A549 (cell line): Measurements from ENCODE around the gene RNF215. TPM values are rescaled to one million over a fixed set of nuclear protein-coding genes. Genes with fewer than 3 reads are reported as not detected.

ENCODE experiments used
- ATAC-seq, 2 experiments: fragments of 200-7000 bp in 1 of 2; fragments of >200 bp in 1 of 2; cut with Nextera tagmentation in 1 of 2; cut with Tn5 transposase in 1 of 2; 3 replicates each; pipeline versions ENCODE4 v1.8.0 to v1.9.1; 2018 to 2020; ENCODE audit warnings: mild to moderate bottlenecking in 1 of 2, moderate library complexity in 1 of 2
- CTCF ChIA-PET: fragments of 300-600 bp; sonication (Branson Sonifier 250); formaldehyde crosslinking; extraction: SDS; loops from one replicate; lab custom pipeline; 2021; ENCODE audit warnings: antibody characterized with exemption, inconsistent platforms; lab: Yijun Ruan, JAX
- POLR2A ChIA-PET: fragments of 350-600 bp; formaldehyde crosslinking; extraction: SDS; loops from one replicate; lab custom pipeline; 2021; ENCODE audit warnings: antibody characterized with exemption, inconsistent platforms; lab: Yijun Ruan, JAX
- DNase-seq, 2 experiments: peaks; one replicate each; pipeline versions ENCODE4 v3.0.0 to v3.0.0-alpha.2; 2011 to 2016; ENCODE audit warnings: low read depth in 1 of 2, low spot score in 1 of 2
- FAIRE-seq: peaks from 2 replicates; lab custom pipeline; 2011; peaks lifted over from hg19 to GRCh38; lab: Jason Lieb, UNC
- H3K27ac ChIP-seq, 2 experiments: fragments of >200 bp; sonication (Bioruptor Twin); formaldehyde crosslinking; 3 replicates each; pipeline ENCODE4 v1.5.1; 2016 to 2017
- H3K4me1 ChIP-seq: fragments of >200 bp; sonication (Bioruptor Twin); formaldehyde crosslinking; 3 replicates; pipeline ENCODE4 v1.6.1; 2016
- H3K4me2 ChIP-seq: fragments of >200 bp; sonication (Bioruptor Twin); formaldehyde crosslinking; 3 replicates; pipeline ENCODE4 v1.6.1; 2016
- H3K4me3 ChIP-seq: fragments of >200 bp; sonication (Bioruptor Twin); formaldehyde crosslinking; 3 replicates; pipeline ENCODE4 v1.5.1; 2016
- H3K9me3 ChIP-seq: fragments of >200 bp; sonication (Bioruptor Twin); formaldehyde crosslinking; 3 replicates; pipeline ENCODE4 v1.6.1; 2016
- CHD4 ChIP-seq: fragments of 200-600 bp; sonication (generic); IDR thresholded peaks from 2 replicates; pipeline ENCODE4 v1.6.1; 2016; ENCODE audit warnings: antibody characterized with exemption, mild to moderate bottlenecking, borderline replicate concordance
- CTCF ChIP-seq: fragments of >200 bp; sonication (Bioruptor Twin); formaldehyde crosslinking; IDR thresholded peaks from 3 replicates; pipeline ENCODE4 v1.5.1; 2016
- E2F6 ChIP-seq: IDR thresholded peaks from 2 replicates; pipeline ENCODE4 v1.6.1; 2012; ENCODE audit warnings: low read depth, borderline replicate concordance
- FOXS1 ChIP-seq: fragments of 250-450 bp; sonication (Bioruptor Pico); IDR thresholded peaks from 2 replicates; pipeline ENCODE4 v1.5.0; 2020; ENCODE audit warnings: mild to moderate bottlenecking, moderate library complexity
- GATA3 ChIP-seq: IDR thresholded peaks from 2 replicates; pipeline ENCODE4 v1.6.1; 2012; ENCODE audit warnings: borderline replicate concordance
- HMGXB4 ChIP-seq: fragments of 250-450 bp; sonication (Bioruptor Pico); IDR thresholded peaks from 2 replicates; pipeline ENCODE4 v1.5.0; 2021; ENCODE audit warnings: mild to moderate bottlenecking, moderate library complexity, borderline replicate concordance
- HOXB5 ChIP-seq: fragments of 250-450 bp; sonication (Bioruptor Pico); IDR thresholded peaks from 2 replicates; pipeline ENCODE4 v1.5.0; 2020; ENCODE audit warnings: mild to moderate bottlenecking, moderate library complexity
- JUN ChIP-seq, 2 experiments: fragments of >200 bp; sonication (Bioruptor Twin); formaldehyde crosslinking; IDR thresholded peaks; 2 replicates in 1 of 2; 3 replicates in 1 of 2; pipeline ENCODE4 v1.6.1; 2016 to 2017
- KDM1A ChIP-seq: fragments of 200-600 bp; sonication (generic); IDR thresholded peaks from 2 replicates; pipeline ENCODE4 v1.6.1; 2016; ENCODE audit warnings: low read depth, mild to moderate bottlenecking
- MAFK ChIP-seq: fragments of 450-650 bp; IDR thresholded peaks from 2 replicates; pipeline ENCODE4 v1.6.1; 2014; ENCODE audit not compliant: partially characterized antibody
- MAX ChIP-seq: IDR thresholded peaks from 2 replicates; pipeline ENCODE4 v1.6.1; 2012
- MAZ ChIP-seq: fragments of 150-350 bp; IDR thresholded peaks from 2 replicates; pipeline ENCODE4 v1.6.1; 2014; ENCODE audit warnings: antibody characterized with exemption, low read depth, low read length, borderline replicate concordance
- PHF8 ChIP-seq: fragments of 200-600 bp; sonication (generic); IDR thresholded peaks from 2 replicates; pipeline ENCODE4 v1.6.1; 2016; ENCODE audit warnings: low read depth, mild to moderate bottlenecking, antibody characterized with exemption, moderate library complexity, borderline replicate concordance
- POLR2A ChIP-seq: IDR thresholded peaks from 2 replicates; pipeline ENCODE4 v1.6.1; 2012; ENCODE audit warnings: mild to moderate bottlenecking, low read length
- RAD21 ChIP-seq, 2 experiments: fragments of >200 bp in 1 of 2; sonication (Bioruptor Twin) in 1 of 2; formaldehyde crosslinking in 1 of 2; IDR thresholded peaks in 1 of 2; conservative IDR thresholded peaks in 1 of 2; 2 replicates in 1 of 2; 3 replicates in 1 of 2; pipeline ENCODE4 v1.6.1; 2012 to 2018; ENCODE audit warnings: inconsistent platforms in 1 of 2
- SMC3 ChIP-seq: fragments of >200 bp; sonication (Bioruptor Twin); formaldehyde crosslinking; IDR thresholded peaks from 3 replicates; pipeline ENCODE4 v1.6.1; 2018; ENCODE audit warnings: inconsistent platforms
- TFCP2L1 ChIP-seq: fragments of 250-450 bp; sonication (Bioruptor Pico); IDR thresholded peaks from 2 replicates; pipeline ENCODE4 v1.5.0; 2021; ENCODE audit warnings: mild to moderate bottlenecking
- ZC3H11A ChIP-seq: fragments of 450-650 bp; IDR thresholded peaks from 2 replicates; pipeline ENCODE4 v1.6.1; 2014; ENCODE audit warnings: antibody characterized with exemption, mild to moderate bottlenecking
- ZFP36 ChIP-seq: fragments of 450-650 bp; IDR thresholded peaks from 2 replicates; pipeline ENCODE4 v1.6.1; 2014; ENCODE audit warnings: borderline replicate concordance; ENCODE audit not compliant: partially characterized antibody
- WGBS: methylation state at CpG from one replicate; pipeline ENCODE4 v1.1.6; 2017; ENCODE audit errors: missing lambda C conversion rate; 5-methylcytosine and 5-hydroxymethylcytosine counted together
- polyA plus RNA-seq, 4 experiments: library from polyadenylated mRNA; depleted of rRNA in 3 of 4; stranded (reverse); fragments of >200 nt; fragmentation: RNase III in 1 of 4; extraction: RNeasy Plus Mini Kit Qiagen cat#74134 plus additional on column Dnase treatment in 1 of 4; gene quantifications; 2 replicates in 3 of 4; 3 replicates in 1 of 4; pipeline ENCODE4 v1.2.3, GENCODE V29; 2011 to 2017

RNF215 gene
- polyA plus RNA-seq, 2 of the 4 experiments (the other 2 are of a cell fraction) = 16.4 to 19.5 TPM

- Histone ChIP-seq H3K4me2 (no peak overlapping the region), H3K9me3 (no peaks in the 10 kb centered on the region), H3K4me3 (no peak overlapping the region), H3K27ac (no peak overlapping the region), H3K4me1 (peaks cover 10% of the 10 kb centered on the region)
- FAIRE-seq (no peak), ATAC-seq (no peak), DNase-seq (no peak)
- WGBS = 78% methylated on average over 1 of the region's 1 CpG
- ChIA-PET POLR2A (no interaction called here), CTCF (interaction anchor here (0.6 to 1.2 kb wide), 4 partner anchors 13 to 833 kb away, joined by 3 read pairs; no protein-coding TSS in a partner anchor)
- TF ChIP-seq GATA3 = no peak
Observed at GRCh38 chr22:30427871-30428270, 40.7 kb upstream of the RNF215 start.

GRCh38 chr22:30426388-30427353, 39.5 kb upstream of the RNF215 start:
- no peaks in the 10 kb centered on the region for H3K9me3 ChIP-seq
- H3K4me3 ChIP-seq = peak overlapping the region; percentile 68
- peak; percentile 21 to 50 for ATAC-seq
- CTCF ChIA-PET = interaction anchor here (0.7 to 3.9 kb wide), 9 partner anchors 12 to 162 kb away, joined by 3 to 17 read pairs (median 6); partner anchors contain the start of gene CASTOR1
- H3K27ac ChIP-seq = peak overlapping the region; percentile 97
- DNase-seq = peak; percentile 71 to 89
- H3K4me1 ChIP-seq = peaks cover 19% of the 10 kb centered on the region
- peak overlapping the region; percentile 90 for H3K4me2 ChIP-seq
- POLR2A ChIA-PET = interaction anchor here (0.8 kb wide), 1 partner anchor 30 kb away, joined by 3 read pairs; the partner anchor contains the start of gene SEC14L2
- 64% methylated on average over 20 of the region's 29 CpGs for WGBS
- TF ChIP-seq MAX (peak; percentile 45; the same call in 1 of the 2 replicates), RAD21 (conservative IDR thresholded peaks at IDR 0.05 in 1 of 2, IDR thresholded peaks at IDR 0.05 in 1 of 2) (peak; percentile 46 to 48), CHD4 (no peak), SMC3 (peak; percentile 48; the same call in 2 of the 3 replicates), TFCP2L1 (CRISPR knock-in tag) (peak; percentile 35; the same call in 1 of the 2 replicates), KDM1A (no peak), CTCF (peak; percentile 58), POLR2A (no peak), HMGXB4 (CRISPR knock-in tag) (no peak), ZFP36 (peak; percentile 95), JUN (IDR thresholded peaks at IDR 0.05) (no peak), FOXS1 (CRISPR knock-in tag) (no peak)
- FAIRE-seq = no peak

GRCh38 chr22:30425616-30426387, 38.6 kb upstream of the RNF215 start, which contains the start of gene MTFP1:
TSS of gene MTFP1 (plus strand) at chr22:30425768. CDS start at chr22:30425880, 112 bp downstream.
- H3K27ac ChIP-seq = peak within 1 kb of the TSS; percentile 97
- ChIA-PET CTCF (interaction anchor here (0.7 to 3.9 kb wide), 8 partner anchors 13 to 138 kb away, joined by 3 to 17 read pairs (median 6); partner anchors contain the start of gene CASTOR1), POLR2A (interaction anchor here (0.7 to 1.8 kb wide), 3 partner anchors 13 to 142 kb away, joined by 3 to 5 read pairs (median 5); partner anchors contain the start of gene SEC14L2)
- H3K4me1 ChIP-seq = peaks cover 28% of the 10 kb centered on the region
- no peak for FAIRE-seq
- peak within 1 kb of the TSS; percentile 90 for H3K4me2 ChIP-seq
- H3K9me3 ChIP-seq = no peaks in the 10 kb centered on the region
- WGBS = 2% methylated on average over 31 of the region's 61 CpGs
- ATAC-seq = peak; percentile 16 to 37; a peak in 5 of 6 replicates
- peak within 1 kb of the TSS; percentile 68 for H3K4me3 ChIP-seq
- peak; percentile 44 to 64 for DNase-seq
- no peak for TF ChIP-seq ZC3H11A
- peak; percentile 89 for TF ChIP-seq E2F6
- TF ChIP-seq MAZ = no peak
- TF ChIP-seq HMGXB4 (CRISPR knock-in tag) = 0 out of 2 replicates have a peak, but pooled peaks have one; percentile 28
- TF ChIP-seq PHF8 = 0 out of 2 replicates have a peak, but pooled peaks have one; percentile 21
- TF ChIP-seq MAFK = no peak
- TF ChIP-seq HOXB5 (CRISPR knock-in tag) = no peak
